H1 (cell line): ENCODE results near the gene TMEM117. TPM values are rescaled to one million over a fixed set of nuclear protein-coding genes. Genes with fewer than 3 reads are reported as not detected.

ENCODE experiments used
- CTCF ChIA-PET: fragments of 300-600 bp; sonication (Branson Sonifier 250); formaldehyde crosslinking; loops from one replicate; lab custom pipeline; 2021; ENCODE audit not compliant: partially characterized antibody; lab: Charles Lee
- POLR2A ChIA-PET: fragments of 300-600 bp; sonication (Branson Sonifier 250); formaldehyde crosslinking; loops from one replicate; lab custom pipeline; 2021; ENCODE audit warnings: inconsistent platforms; ENCODE audit not compliant: partially characterized antibody; lab: Charles Lee
- DNase-seq, 2 experiments: peaks; one replicate each; pipeline versions ENCODE4 v3.0.0 to v3.0.0-alpha.2; 2010 to 2022; ENCODE audit warnings: low spot score in 2 of 2, low read depth in 1 of 2, mixed read lengths in 1 of 2
- FAIRE-seq: peaks from 2 replicates; lab custom pipeline; 2011; peaks lifted over from hg19 to GRCh38; lab: Jason Lieb, UNC
- H2AFZ ChIP-seq: 2 replicates; pipeline ENCODE4 v1.8.1; 2012; ENCODE audit warnings: low read length, inconsistent platforms
- H2AK5ac ChIP-seq: 2 replicates; pipeline ENCODE4 v1.6.1; 2013; ENCODE audit warnings: low read depth, low read length
- H2BK120ac ChIP-seq: replicated peaks from 2 replicates; pipeline ENCODE3; 2013; ENCODE audit warnings: low read depth, low read length, inconsistent platforms
- H2BK12ac ChIP-seq: 2 replicates; pipeline ENCODE4 v1.6.1; 2013; ENCODE audit warnings: low read depth, low read length
- H2BK15ac ChIP-seq: 2 replicates; pipeline ENCODE4 v1.6.1; 2013; ENCODE audit warnings: low read length
- H2BK20ac ChIP-seq: 2 replicates; pipeline ENCODE4 v1.6.1; 2013; ENCODE audit warnings: low read length
- H2BK5ac ChIP-seq: 2 replicates; pipeline ENCODE4 v1.6.1; 2013; ENCODE audit warnings: low read depth, low read length
- H3K14ac ChIP-seq: 2 replicates; pipeline ENCODE4 v1.6.1; 2013; ENCODE audit warnings: inconsistent platforms; ENCODE audit not compliant: insufficient read length
- H3K18ac ChIP-seq: 2 replicates; pipeline ENCODE4 v1.6.1; 2013; ENCODE audit warnings: low read length; ENCODE audit errors: extremely low read depth
- H3K23ac ChIP-seq: 2 replicates; pipeline ENCODE4 v1.6.1; 2013; ENCODE audit warnings: inconsistent platforms; ENCODE audit not compliant: insufficient read length
- H3K23me2 ChIP-seq: 2 replicates; pipeline ENCODE4 v1.6.1; 2013; ENCODE audit warnings: low read depth, low read length
- H3K27ac ChIP-seq: 2 replicates; pipeline ENCODE4 v1.6.1; 2011; ENCODE audit warnings: low read depth, low read length, inconsistent platforms
- H3K27me3 ChIP-seq, 4 experiments: replicated peaks in 1 of 4; 1 replicate in 1 of 4; 2 replicates in 3 of 4; pipeline versions ENCODE4 v1.6.1 to v1.8.1; 2011 to 2013; ENCODE audit warnings: low read length in 3 of 4, mild to moderate bottlenecking in 3 of 4, inconsistent platforms in 2 of 4, mixed read lengths in 2 of 4, moderate library complexity in 1 of 4; ENCODE audit not compliant: control insufficient read depth in 3 of 4, insufficient read depth in 3 of 4; ENCODE audit errors: extremely low read depth in 1 of 4
- H3K36me3 ChIP-seq, 4 experiments: 2 replicates each; pipeline versions ENCODE4 v1.6.1 to v1.8.1; 2011 to 2013; ENCODE audit warnings: mild to moderate bottlenecking in 4 of 4, low read length in 3 of 4, moderate library complexity in 2 of 4, control low read depth in 1 of 4, inconsistent platforms in 1 of 4; ENCODE audit not compliant: insufficient read depth in 4 of 4, control insufficient read depth in 2 of 4
- H3K4ac ChIP-seq: replicated peaks from 2 replicates; pipeline ENCODE3; 2013; ENCODE audit warnings: low read length, low read depth, mixed read lengths, inconsistent platforms; ENCODE audit not compliant: insufficient read length
- H3K4me1 ChIP-seq, 4 experiments: replicated peaks in 1 of 4; 1 replicate in 1 of 4; 2 replicates in 3 of 4; pipeline versions ENCODE4 v1.6.1 to v1.8.1; 2011 to 2013; ENCODE audit warnings: low read length in 3 of 4, inconsistent platforms in 2 of 4, mixed read lengths in 1 of 4; ENCODE audit not compliant: insufficient read depth in 4 of 4, control insufficient read depth in 3 of 4
- H3K4me2 ChIP-seq, 2 experiments: 2 replicates each; pipeline versions ENCODE4 v1.6.1 to v1.8.1; 2011 to 2013; ENCODE audit warnings: low read depth in 2 of 2, low read length in 2 of 2, control low read depth in 1 of 2, inconsistent platforms in 1 of 2, mild to moderate bottlenecking in 1 of 2; ENCODE audit not compliant: insufficient read depth in 1 of 2
- H3K4me3 ChIP-seq, 4 experiments: fragments of 200-600, 300-600 bp in 1 of 4; sonication (generic), shearing (Covaris generic), sonication (Bioruptor Twin) in 1 of 4; 2 replicates each; pipeline versions ENCODE4 v1.5.1 to v1.8.1; 2011 to 2016; ENCODE audit warnings: low read length in 4 of 4, low read depth in 3 of 4, control low read depth in 2 of 4, inconsistent platforms in 2 of 4, mild to moderate bottlenecking in 2 of 4, mixed read lengths in 1 of 4, moderate library complexity in 1 of 4; ENCODE audit not compliant: insufficient read depth in 2 of 4; ENCODE audit errors: extremely low read depth in 1 of 4
- H3K56ac ChIP-seq: replicated peaks from 2 replicates; pipeline ENCODE3; 2013; ENCODE audit warnings: low read depth, mild to moderate bottlenecking, mixed read lengths, low read length, inconsistent platforms; ENCODE audit not compliant: insufficient read length
- H3K79me1 ChIP-seq: 2 replicates; pipeline ENCODE4 v1.6.1; 2013; ENCODE audit warnings: low read depth, low read length, control low read depth
- H3K79me2 ChIP-seq, 2 experiments: 2 replicates each; pipeline versions ENCODE4 v1.6.1 to v1.8.1; 2012 to 2013; ENCODE audit warnings: low read length in 2 of 2, mild to moderate bottlenecking in 2 of 2, inconsistent platforms in 1 of 2; ENCODE audit not compliant: insufficient read depth in 2 of 2, control insufficient read depth in 1 of 2
- H3K9ac ChIP-seq, 4 experiments: replicated peaks in 1 of 4; 1 replicate in 1 of 4; 2 replicates in 3 of 4; pipeline versions ENCODE4 v1.6.1 to v1.8.1; 2011 to 2013; ENCODE audit warnings: low read depth in 3 of 4, low read length in 3 of 4, control low read depth in 2 of 4, mild to moderate bottlenecking in 2 of 4, moderate library complexity in 2 of 4, inconsistent platforms in 1 of 4; ENCODE audit errors: extremely low read depth in 1 of 4
- H3K9me3 ChIP-seq, 2 experiments: 2 replicates each; pipeline versions ENCODE4 v1.6.1 to v1.8.1; 2012 to 2013; ENCODE audit warnings: mild to moderate bottlenecking in 2 of 2, moderate library complexity in 2 of 2, control low read depth in 1 of 2, inconsistent platforms in 1 of 2, low read depth in 1 of 2, low read length in 1 of 2, mixed read lengths in 1 of 2; ENCODE audit not compliant: insufficient read depth in 2 of 2
- H4K20me1 ChIP-seq, 2 experiments: replicated peaks in 1 of 2; 2 replicates each; pipeline versions ENCODE3 to v1.8.1; 2011 to 2013; ENCODE audit warnings: inconsistent platforms in 2 of 2, low read length in 2 of 2, mild to moderate bottlenecking in 1 of 2; ENCODE audit not compliant: insufficient read depth in 2 of 2, control insufficient read depth in 1 of 2
- H4K5ac ChIP-seq: 2 replicates; pipeline ENCODE4 v1.6.1; 2013; ENCODE audit warnings: low read length, low read depth, mixed read lengths, inconsistent platforms; ENCODE audit not compliant: insufficient read length
- H4K8ac ChIP-seq: 2 replicates; pipeline ENCODE4 v1.8.0; 2013; ENCODE audit warnings: mild to moderate bottlenecking, moderate library complexity, low read length, inconsistent platforms; ENCODE audit not compliant: insufficient read depth; ENCODE audit errors: extremely low read depth
- H4K91ac ChIP-seq: replicated peaks from 2 replicates; pipeline ENCODE3; 2013; ENCODE audit warnings: low read length, mixed read lengths, inconsistent platforms; ENCODE audit not compliant: insufficient read length
- BCL11A ChIP-seq, 2 experiments: IDR thresholded peaks; one replicate each; pipeline ENCODE4 v1.6.1; 2011; ENCODE audit warnings: low read depth in 2 of 2, low read length in 2 of 2, mild to moderate bottlenecking in 2 of 2
- CHD2 ChIP-seq: IDR thresholded peaks from 2 replicates; pipeline ENCODE4 v1.6.1; 2012; ENCODE audit warnings: low read length, improper control_type of control experiment
- CTBP2 ChIP-seq: IDR thresholded peaks from 2 replicates; pipeline ENCODE4 v1.7.0; 2011; ENCODE audit warnings: borderline replicate concordance, mild to moderate bottlenecking, moderate library complexity, mixed read lengths, low read length; ENCODE audit not compliant: insufficient read depth, insufficient read length
- POU5F1 ChIP-seq: IDR thresholded peaks from 2 replicates; pipeline ENCODE4 v1.6.1; 2011; ENCODE audit warnings: low read depth, mild to moderate bottlenecking, low read length, moderate library complexity
- SIN3A ChIP-seq, 2 experiments: IDR thresholded peaks in 1 of 2; conservative IDR thresholded peaks in 1 of 2; 2 replicates each; pipeline ENCODE4 v1.6.1; 2011 to 2012; ENCODE audit warnings: low read length in 2 of 2, improper control_type of control experiment in 1 of 2, low read depth in 1 of 2, mild to moderate bottlenecking in 1 of 2
- SP2 ChIP-seq: IDR thresholded peaks from 2 replicates; pipeline ENCODE4 v1.6.1; 2012; ENCODE audit warnings: mild to moderate bottlenecking, low read length, inconsistent platforms
- TCF12 ChIP-seq: IDR thresholded peaks from 2 replicates; pipeline ENCODE4 v1.6.1; 2011; ENCODE audit warnings: low read depth, mild to moderate bottlenecking, low read length
- WGBS, 2 experiments: shearing (Covaris generic) in 1 of 2; methylation state at CpG; one replicate each; pipeline versions ENCODE4 v1.1.6 to v1.1.7; 2013 to 2015; ENCODE audit warnings: low lambda C conversion rate in 2 of 2, mixed read lengths in 2 of 2, inconsistent platforms in 1 of 2, low coverage in 1 of 2, missing lambda C conversion rate in 1 of 2; ENCODE audit not compliant: insufficient replicate concordance in 2 of 2, insufficient coverage in 1 of 2, insufficient read length in 1 of 2; ENCODE audit errors: extremely low coverage in 1 of 2, missing lambda C conversion rate in 1 of 2; 5-methylcytosine and 5-hydroxymethylcytosine counted together
- polyA plus RNA-seq, 7 experiments: library from polyadenylated mRNA; depleted of rRNA in 3 of 7; stranded (reverse) in 5 of 7; unstranded in 2 of 7; fragments of >200 nt in 5 of 7; fragments of 200-250 nt in 2 of 7; gene quantifications; 1 replicate in 5 of 7; 2 replicates in 1 of 7; 4 replicates in 1 of 7; pipeline versions ENCODE4 v1.2.1 to v1.2.3, GENCODE V29; 2011 to 2013; ENCODE audit warnings: missing spikeins in 2 of 7, mixed read lengths in 2 of 7
- total RNA-seq: library from RNA; stranded (reverse); fragmentation: NEBNext Ultra II Directional; extraction: Animal tissue kit (Norgen Biotek cat#: 25700); gene quantifications from 2 replicates; pipeline ENCODE4 v1.2.1, GENCODE V29; 2021

Gene TMEM117
- total and polyA plus RNA-seq, 2 of the 8 experiments (the other 6 are each of a cell fraction or from before 2014, with no cell fraction given) = 0.80 to 1.4 TPM

DNA sequence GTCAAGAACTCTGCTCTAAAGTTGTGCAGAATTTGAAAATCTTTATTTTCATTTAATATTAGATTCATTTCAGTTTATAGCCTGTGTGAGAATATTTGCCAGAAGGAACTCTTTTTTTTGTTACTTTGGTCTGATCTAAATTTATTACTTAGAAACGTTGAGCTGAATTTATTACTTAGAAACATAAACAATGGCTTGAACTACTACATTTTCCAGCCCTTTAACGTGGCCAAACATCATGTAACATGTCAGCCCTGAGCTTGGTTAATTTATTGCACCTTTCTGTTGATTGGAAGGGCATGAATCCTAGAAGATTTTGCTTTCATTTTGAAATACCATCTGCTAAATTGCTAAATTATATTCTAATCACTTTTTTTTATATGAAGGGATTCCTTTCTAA is 241.4 kb downstream of the TMEM117 start:
- 87% methylated on average over 2 of the region's 2 CpGs; no CpG with 5 or more reads in 1 of the 2 experiments for whole genome bisulfite sequencing, 2 experiments
- POLR2A ChIA-PET = no interaction called here

More for the DNA sequence above, 241.4 kb downstream of the TMEM117 start:
- Histone ChIP-seq H3K27ac (no peak overlapping the region), H3K56ac (no peak overlapping the region), H3K23ac (no peak overlapping the region), H3K79me1 (no peaks in the 10 kb centered on the region), H2AK5ac (no peak overlapping the region), H4K8ac (no peak overlapping the region), H3K79me2 (no peaks in the 10 kb centered on the region), H2BK5ac (no peak overlapping the region), H2AFZ (no peak overlapping the region), H3K36me3 (no peaks in the 10 kb centered on the region), H3K4me2 (no peak overlapping the region), H2BK15ac (no peak overlapping the region), H4K91ac (no peak overlapping the region), H3K27me3 (no peaks in the 10 kb centered on the region), H4K20me1 (no peaks in the 10 kb centered on the region), H3K9me3 (no peaks in the 10 kb centered on the region), H3K23me2 (no peaks in the 10 kb centered on the region), H3K4ac (no peak overlapping the region), H3K4me3 (no peak overlapping the region), H4K5ac (no peak overlapping the region), H2BK120ac (no peak overlapping the region), H2BK12ac (no peak overlapping the region), H3K18ac (no peak overlapping the region), H3K4me1 (peaks cover 0 to 3% (median 0%) of the 10 kb centered on the region in 4 experiments; a peak in 1 of 7 replicates), H3K14ac (no peak overlapping the region), H2BK20ac (no peak overlapping the region), H3K9ac (no peak overlapping the region)
- FAIRE-seq = no peak
- DNase-seq = no peak
- TF ChIP-seq POU5F1 (no peak), CHD2 (no peak), SP2 (no peak), BCL11A (IDR thresholded peaks at IDR 0.05; ENCODE audit: low read depth in 2 of 2, low read length in 2 of 2) (no peak), TCF12 (no peak), SIN3A (conservative IDR thresholded peaks at IDR 0.05 in 1 of 2, IDR thresholded peaks at IDR 0.05 in 1 of 2; ENCODE audit: low read depth in 1 of 2, low read length in 2 of 2) (no peak), CTBP2 (no peak)
- CTCF ChIA-PET = interaction anchor here (0.6 to 1.1 kb wide), 2 partner anchors 13 to 922 kb away, joined by 3 to 4 read pairs; no protein-coding TSS in a partner anchor
